ENCODE results near the gene RHOBTB1.
"Not testable (repeated sequence)": the region's sequence is repeated elsewhere in the genome, so short reads cannot be mapped to it uniquely, and the experiment has no call there.

RHOBTB1 gene

GRCh38 chr10:60974463-60975149 lies 30.6 kb upstream of the RHOBTB1 start:
- TF ChIP-seq CTCF (conservative IDR thresholded peaks at IDR 0.05; ENCODE audit: low read length) = no peak
- no peak for DNase-seq (ENCODE audit: low read depth)
- H3K4me3 ChIP-seq (ENCODE audit: low read length) = no peak overlapping the region

- DNase-seq (ENCODE audit: low read depth) = no peak
- no peak for TF ChIP-seq CTCF (conservative IDR thresholded peaks at IDR 0.05; ENCODE audit: low read length)
- no peak overlapping the region for H3K4me3 ChIP-seq (ENCODE audit: low read length)
Observed at GRCh38 chr10:60973086-60973485, 29.1 kb upstream of the RHOBTB1 start.

DNA sequence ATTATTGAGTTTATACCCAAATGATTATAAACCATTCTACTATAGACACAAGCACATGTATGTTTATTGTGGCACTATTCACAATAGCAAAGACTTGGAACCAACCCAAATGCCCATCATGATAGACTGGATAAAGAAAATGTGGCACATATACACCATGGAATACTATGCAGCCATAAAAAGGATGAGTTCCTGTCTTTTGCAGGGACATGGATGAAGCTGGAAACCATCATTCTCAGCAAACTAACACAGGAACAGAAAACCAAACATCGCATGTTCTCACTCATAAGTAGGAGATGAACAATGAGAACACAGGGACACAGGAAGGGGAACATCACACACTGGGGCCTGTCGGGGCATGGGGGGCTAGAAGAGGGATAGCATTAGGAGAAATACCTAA lies 28.2 kb upstream of the RHOBTB1 start:
- H3K4me3 ChIP-seq (ENCODE audit: low read length); DNase-seq (ENCODE audit: low read depth): not testable (repeated sequence)

DNA sequence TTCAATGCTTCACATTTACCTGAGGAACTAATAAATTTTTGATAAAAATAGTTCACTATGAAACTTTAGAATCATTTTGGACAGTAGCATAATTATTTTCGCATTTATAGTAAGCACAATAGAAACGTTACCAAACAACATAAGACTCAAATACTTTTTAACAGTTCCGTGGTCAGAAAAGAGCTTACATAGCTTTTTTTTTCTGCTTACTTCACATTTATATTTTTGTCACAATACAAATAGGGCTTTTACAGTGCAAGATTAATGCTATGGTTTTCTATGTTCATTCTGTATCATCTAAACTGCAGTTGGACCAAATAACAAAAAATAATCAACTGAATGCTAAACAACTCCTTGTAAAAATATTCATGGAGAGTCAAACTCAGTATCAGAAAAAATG lies 26.5 kb upstream of the RHOBTB1 start:
- DNase-seq (ENCODE audit: low read depth) = no peak
- TF ChIP-seq CTCF (conservative IDR thresholded peaks at IDR 0.05; ENCODE audit: low read length) = no peak
- no peak overlapping the region for H3K4me3 ChIP-seq (ENCODE audit: low read length)

- no peak for DNase-seq (ENCODE audit: low read depth)
- H3K4me3 ChIP-seq (ENCODE audit: low read length) = no peak overlapping the region
- no peak for TF ChIP-seq CTCF (conservative IDR thresholded peaks at IDR 0.05; ENCODE audit: low read length)
Observed at GRCh38 chr10:60968504-60968903, 24.5 kb upstream of the RHOBTB1 start.

- H3K4me3 ChIP-seq (ENCODE audit: low read length) = no peak overlapping the region
- TF ChIP-seq CTCF (conservative IDR thresholded peaks at IDR 0.05; ENCODE audit: low read length) = no peak
- no peak for DNase-seq (ENCODE audit: low read depth)
Observed at GRCh38 chr10:60967854-60968484, 24.0 kb upstream of the RHOBTB1 start.

DNA sequence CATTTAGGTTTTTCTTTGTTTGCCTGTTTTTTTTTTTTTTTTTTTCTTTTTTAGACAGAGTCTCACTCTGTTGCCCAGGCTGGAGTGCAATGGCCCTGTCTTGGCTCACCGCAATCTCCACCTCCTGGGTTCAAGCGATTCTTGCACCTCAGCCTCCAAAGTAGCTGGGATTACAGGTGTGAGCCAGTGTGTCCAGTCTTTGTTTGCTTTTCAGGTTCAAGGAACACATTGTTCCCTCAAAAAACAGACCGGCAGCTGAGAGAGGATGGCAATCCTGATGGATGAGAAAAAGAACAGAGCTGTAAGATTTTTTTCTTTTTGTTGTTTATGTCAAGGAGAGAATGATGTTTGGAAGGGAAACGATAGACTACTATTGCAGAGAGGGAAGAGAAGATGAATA lies 23.3 kb upstream of the RHOBTB1 start:
- H3K4me3 ChIP-seq (ENCODE audit: low read length) = no peak overlapping the region
- DNase-seq (ENCODE audit: low read depth) = no peak
- no peak for TF ChIP-seq CTCF (conservative IDR thresholded peaks at IDR 0.05; ENCODE audit: low read length)

Measured in AG10803 (cell line).